ENCODE measurements around the gene FOXRED2.
A peak's percentile ranks its signal among the peaks of the same experiment; 100 is the strongest.
"Not testable (repeated sequence)": the region's sequence is repeated elsewhere in the genome, so short reads cannot be mapped to it uniquely, and the experiment has no call there.

DNA sequence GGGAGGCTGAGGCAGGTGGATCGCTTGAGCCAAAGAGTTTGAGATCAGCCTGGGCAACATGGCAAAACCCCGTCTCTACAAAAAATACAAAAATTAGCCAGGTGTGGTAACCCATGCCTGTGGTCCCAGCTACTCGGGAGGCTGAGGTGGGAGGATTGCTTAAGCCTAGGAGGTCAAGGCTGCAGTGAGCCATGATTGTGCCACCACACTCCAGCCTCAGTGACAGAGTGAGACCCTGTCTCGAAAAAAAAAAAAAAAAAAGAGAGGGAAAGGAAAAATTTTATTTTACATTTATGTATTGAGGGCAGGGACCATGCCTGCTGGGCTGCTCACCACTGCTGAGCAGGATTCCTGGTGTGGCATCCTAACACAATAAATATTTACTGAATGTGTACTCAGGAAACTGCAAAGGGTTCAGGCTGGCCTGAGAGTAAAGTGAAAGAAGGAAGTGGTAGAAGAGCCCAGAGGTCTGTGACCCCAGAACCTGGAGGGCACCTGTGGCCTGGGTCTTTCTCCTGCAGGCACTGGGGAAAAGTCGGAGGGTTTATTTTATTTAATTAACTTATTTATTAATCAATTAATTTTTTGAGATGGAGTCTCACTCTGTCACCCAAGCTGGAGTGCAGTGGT lies 53.7 kb downstream of the FOXRED2 start:
- TF ChIP-seq, protein P1, sequence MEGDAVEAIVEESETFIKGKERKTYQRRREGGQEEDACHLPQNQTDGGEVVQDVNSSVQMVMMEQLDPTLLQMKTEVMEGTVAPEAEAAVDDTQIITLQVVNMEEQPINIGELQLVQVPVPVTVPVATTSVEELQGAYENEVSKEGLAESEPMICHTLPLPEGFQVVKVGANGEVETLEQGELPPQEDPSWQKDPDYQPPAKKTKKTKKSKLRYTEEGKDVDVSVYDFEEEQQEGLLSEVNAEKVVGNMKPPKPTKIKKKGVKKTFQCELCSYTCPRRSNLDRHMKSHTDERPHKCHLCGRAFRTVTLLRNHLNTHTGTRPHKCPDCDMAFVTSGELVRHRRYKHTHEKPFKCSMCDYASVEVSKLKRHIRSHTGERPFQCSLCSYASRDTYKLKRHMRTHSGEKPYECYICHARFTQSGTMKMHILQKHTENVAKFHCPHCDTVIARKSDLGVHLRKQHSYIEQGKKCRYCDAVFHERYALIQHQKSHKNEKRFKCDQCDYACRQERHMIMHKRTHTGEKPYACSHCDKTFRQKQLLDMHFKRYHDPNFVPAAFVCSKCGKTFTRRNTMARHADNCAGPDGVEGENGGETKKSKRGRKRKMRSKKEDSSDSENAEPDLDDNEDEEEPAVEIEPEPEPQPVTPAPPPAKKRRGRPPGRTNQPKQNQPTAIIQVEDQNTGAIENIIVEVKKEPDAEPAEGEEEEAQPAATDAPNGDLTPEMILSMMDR (IDR thresholded peaks at IDR 0.05): not testable (repeated sequence)
- TF ChIP-seq POLR2AphosphoS5 (IDR thresholded peaks at IDR 0.05) (peak; percentile 46 to 71), EP300 (IDR thresholded peaks at IDR 0.05) (peak in 2 of 4 donors; percentile 73 to 74)
- not testable (repeated sequence) for TF ChIP-seq POLR2A (IDR thresholded peaks at IDR 0.05)
